Mesothelial cell of epicardium (in vitro differentiated cells): ENCODE data around the gene CAMTA1. TPM values are rescaled to one million over a fixed set of nuclear protein-coding genes. Genes with fewer than 3 reads are reported as not detected.
A peak's percentile ranks its signal among the peaks of the same experiment; 100 is the strongest.

Experiments used
- DNase-seq, 2 experiments: peaks; one replicate each; pipeline ENCODE4 v3.0.0; 2021; ENCODE audit warnings: low spot score in 2 of 2; ENCODE audit not compliant: unreplicated experiment in 2 of 2
- H3K27ac Mint-ChIP-seq: 2 replicates; pipeline ENCODE4 v1.8.0; 2021; ENCODE audit warnings: mixed read lengths
- H3K27me3 Mint-ChIP-seq: 2 replicates; pipeline ENCODE4 v1.8.0; 2021; ENCODE audit warnings: low read depth, mixed read lengths
- H3K36me3 Mint-ChIP-seq: 2 replicates; pipeline ENCODE4 v1.8.0; 2021; ENCODE audit warnings: mixed read lengths
- H3K4me1 Mint-ChIP-seq: 2 replicates; pipeline ENCODE4 v1.8.0; 2021; ENCODE audit warnings: mixed read lengths
- H3K4me3 Mint-ChIP-seq: 2 replicates; pipeline ENCODE4 v1.8.0; 2021; ENCODE audit warnings: mild to moderate bottlenecking, moderate library complexity, mixed read lengths
- H3K9me3 Mint-ChIP-seq: 2 replicates; pipeline ENCODE4 v1.8.0; 2021; ENCODE audit warnings: mixed read lengths
- total RNA-seq: library from RNA; stranded (reverse); gene quantifications from 3 replicates; pipeline ENCODE4 v1.2.1, GENCODE V29; 2021
- TF ChIP-seq, protein P1 (sequence below): fragments of 200-600 bp; sonication (generic); IDR thresholded peaks from one replicate; pipeline ENCODE4 v1.5.0; 2021; ENCODE audit warnings: antibody characterized with exemption; ENCODE audit not compliant: unreplicated experiment

Gene CAMTA1
- total RNA-seq, 1 donor from 2014 or later: 70.4 TPM

DNA sequence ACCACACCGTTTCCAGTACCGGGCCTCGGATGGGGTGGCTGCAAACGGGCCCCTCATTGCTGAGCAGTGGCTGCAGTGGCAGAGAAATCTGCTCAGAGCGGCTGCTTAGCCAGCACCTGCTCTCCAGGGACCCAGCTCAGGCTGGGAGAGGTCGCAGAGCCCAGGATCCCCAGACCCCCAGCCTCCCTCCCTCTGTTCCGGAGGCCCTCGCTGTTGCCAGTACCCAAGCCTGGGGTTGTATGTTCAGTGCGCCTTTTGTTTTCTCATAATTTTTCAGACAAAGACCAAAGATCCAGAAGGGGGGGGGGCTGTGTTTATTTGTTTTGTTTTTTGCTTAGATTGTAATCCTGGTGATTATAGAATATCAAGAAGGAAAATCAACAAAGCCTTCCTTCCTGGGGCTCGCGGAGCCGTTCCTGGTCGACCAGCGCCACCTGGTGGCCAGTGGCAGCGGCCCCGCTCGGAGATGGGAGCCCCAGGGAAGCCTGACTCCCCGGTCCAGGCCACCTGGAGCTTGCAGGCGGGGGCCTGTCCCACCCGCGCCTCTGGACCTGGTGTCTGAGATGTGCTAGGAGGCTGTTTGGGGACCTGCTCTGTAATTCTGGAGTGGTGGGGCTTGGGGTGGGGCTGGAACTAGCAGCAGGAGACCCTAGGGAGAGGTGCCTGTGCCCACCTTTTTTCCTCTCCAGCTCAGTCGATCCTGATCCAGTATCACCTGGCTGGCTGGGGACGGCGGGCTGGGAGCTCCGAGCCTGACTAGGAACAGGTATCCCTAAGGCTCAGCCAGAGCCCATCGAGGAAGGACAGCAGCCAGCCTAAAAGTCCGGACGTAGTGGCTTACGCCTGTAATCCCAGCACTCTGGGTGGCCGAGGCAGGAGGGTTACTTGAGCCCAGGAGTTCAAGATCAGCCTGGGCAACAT lies 862.0 kb downstream of the CAMTA1 start:
- Mint-ChIP-seq H3K27ac (no peak overlapping the region), H3K27me3 (peaks cover 7% of the 10 kb centered on the region), H3K36me3 (no peaks in the 10 kb centered on the region), H3K4me3 (no peak overlapping the region), H3K9me3 (no peaks in the 10 kb centered on the region), H3K4me1 (peaks cover 15% of the 10 kb centered on the region)
- DNase-seq: peak; percentile 75 to 89
- TF ChIP-seq, protein P1, sequence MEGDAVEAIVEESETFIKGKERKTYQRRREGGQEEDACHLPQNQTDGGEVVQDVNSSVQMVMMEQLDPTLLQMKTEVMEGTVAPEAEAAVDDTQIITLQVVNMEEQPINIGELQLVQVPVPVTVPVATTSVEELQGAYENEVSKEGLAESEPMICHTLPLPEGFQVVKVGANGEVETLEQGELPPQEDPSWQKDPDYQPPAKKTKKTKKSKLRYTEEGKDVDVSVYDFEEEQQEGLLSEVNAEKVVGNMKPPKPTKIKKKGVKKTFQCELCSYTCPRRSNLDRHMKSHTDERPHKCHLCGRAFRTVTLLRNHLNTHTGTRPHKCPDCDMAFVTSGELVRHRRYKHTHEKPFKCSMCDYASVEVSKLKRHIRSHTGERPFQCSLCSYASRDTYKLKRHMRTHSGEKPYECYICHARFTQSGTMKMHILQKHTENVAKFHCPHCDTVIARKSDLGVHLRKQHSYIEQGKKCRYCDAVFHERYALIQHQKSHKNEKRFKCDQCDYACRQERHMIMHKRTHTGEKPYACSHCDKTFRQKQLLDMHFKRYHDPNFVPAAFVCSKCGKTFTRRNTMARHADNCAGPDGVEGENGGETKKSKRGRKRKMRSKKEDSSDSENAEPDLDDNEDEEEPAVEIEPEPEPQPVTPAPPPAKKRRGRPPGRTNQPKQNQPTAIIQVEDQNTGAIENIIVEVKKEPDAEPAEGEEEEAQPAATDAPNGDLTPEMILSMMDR: peak; percentile 93

DNA sequence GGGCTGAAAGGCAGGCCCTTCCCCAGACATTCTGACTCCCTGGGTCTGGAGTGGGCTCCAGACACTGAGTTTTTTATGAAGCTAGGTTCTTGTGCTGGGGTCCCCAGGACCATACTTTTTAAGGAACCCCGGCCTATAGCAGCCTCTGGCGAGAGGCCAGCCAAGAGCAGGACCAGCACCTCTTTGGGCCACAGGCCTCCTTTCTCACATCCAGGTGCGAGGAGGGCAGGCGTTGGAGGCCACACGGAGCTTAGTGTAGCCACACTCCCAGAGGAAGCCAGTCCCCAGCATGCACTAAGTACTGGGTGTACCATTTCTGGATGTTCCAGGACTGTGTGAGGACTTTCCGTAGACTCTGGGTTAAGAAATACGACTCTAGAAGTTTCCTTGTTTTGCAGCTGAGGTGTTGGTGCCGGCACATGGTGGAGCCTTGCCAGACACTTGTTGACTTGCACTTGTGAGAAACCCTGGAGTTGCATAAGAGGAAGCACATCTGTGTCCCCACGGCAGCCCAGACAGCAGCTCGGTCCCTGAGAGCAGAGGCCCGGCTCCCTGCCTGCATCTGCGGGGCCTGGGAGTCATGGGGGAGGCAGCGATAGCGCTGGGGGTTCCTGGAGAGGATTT lies 863.6 kb downstream of the CAMTA1 start:
- DNase-seq: no peak
- Mint-ChIP-seq H3K4me1 (peaks cover 7% of the 10 kb centered on the region), H3K27me3 (peaks cover 7% of the 10 kb centered on the region), H3K27ac (no peak overlapping the region), H3K9me3 (no peaks in the 10 kb centered on the region), H3K36me3 (no peaks in the 10 kb centered on the region), H3K4me3 (no peak overlapping the region)
- TF ChIP-seq, protein P1: no peak

DNA sequence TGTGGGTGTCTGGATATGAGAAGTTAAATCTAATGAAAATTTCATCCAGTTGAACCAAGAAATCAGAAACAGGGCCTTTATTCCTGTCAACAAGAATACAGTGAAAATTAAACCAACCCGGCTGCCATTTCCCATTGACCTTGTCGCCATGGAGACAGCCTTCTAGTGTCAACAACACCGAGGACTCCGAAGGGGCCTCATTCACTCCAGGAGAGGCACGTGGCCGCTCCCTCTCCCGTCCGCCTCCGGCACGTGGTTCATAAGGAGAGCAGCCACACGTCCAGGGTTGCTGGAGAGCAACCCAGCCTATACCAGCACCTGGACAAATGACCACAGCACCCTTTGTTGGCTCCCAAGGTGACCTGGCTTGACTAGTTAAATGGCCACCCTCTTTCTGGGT lies 865.5 kb downstream of the CAMTA1 start:
- no peaks in the 10 kb centered on the region for H3K4me1 Mint-ChIP-seq
- no peaks in the 10 kb centered on the region for H3K36me3 Mint-ChIP-seq
- no peaks in the 10 kb centered on the region for H3K9me3 Mint-ChIP-seq
- no peak for DNase-seq
- TF ChIP-seq, protein P1: no peak
- H3K27ac Mint-ChIP-seq: no peak overlapping the region
- no peak overlapping the region for H3K4me3 Mint-ChIP-seq
- peaks cover 7% of the 10 kb centered on the region for H3K27me3 Mint-ChIP-seq

DNA sequence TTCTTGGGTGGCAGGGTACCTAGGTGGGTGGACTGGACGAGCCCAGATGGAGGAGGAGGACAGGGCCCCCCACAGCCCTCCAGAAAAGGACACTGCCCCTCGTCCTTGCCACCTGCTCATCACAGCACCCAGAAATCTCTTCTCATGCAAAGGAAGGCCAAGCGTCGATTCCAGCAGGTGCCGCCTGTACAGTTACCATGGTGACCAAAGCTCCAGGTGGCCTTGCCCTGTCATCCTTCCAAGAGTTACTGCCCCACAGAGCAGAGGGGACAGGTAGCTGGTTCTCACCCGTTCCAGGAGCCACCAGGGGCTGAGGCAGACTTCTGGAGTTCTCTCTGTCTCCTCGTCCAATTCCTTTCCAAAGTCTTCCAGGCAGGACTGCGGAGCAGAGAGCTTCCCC lies 865.9 kb downstream of the CAMTA1 start:
- Mint-ChIP-seq H3K4me3 (no peak overlapping the region), H3K27ac (no peak overlapping the region), H3K36me3 (no peaks in the 10 kb centered on the region), H3K27me3 (peaks cover 7% of the 10 kb centered on the region), H3K4me1 (no peaks in the 10 kb centered on the region), H3K9me3 (no peaks in the 10 kb centered on the region)
- TF ChIP-seq, protein P1: no peak
- DNase-seq: no peak

DNA sequence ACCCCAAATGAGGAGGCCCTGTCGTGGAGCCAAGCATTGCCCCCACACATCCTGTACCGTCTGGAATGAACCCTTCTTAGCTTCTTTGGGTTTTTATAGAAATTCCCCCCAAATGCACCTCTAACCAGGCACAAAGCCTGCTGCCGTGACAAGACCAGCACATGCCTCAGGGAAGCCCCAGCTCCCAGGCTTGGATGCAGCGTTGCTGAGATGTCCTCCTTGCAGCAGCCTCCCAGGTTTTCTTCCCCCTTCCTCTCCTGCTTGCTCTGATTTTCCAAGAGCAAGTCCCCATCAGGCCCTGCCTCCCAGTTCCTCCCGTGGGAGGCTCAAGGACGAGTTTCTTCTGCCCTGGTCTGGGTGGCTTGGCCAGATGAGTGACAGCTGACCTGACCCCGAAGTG lies 866.8 kb downstream of the CAMTA1 start:
- no peaks in the 10 kb centered on the region for H3K4me1 Mint-ChIP-seq
- TF ChIP-seq, protein P1: no peak
- no peak for DNase-seq
- no peak overlapping the region for H3K27ac Mint-ChIP-seq
- H3K27me3 Mint-ChIP-seq: peaks cover 7% of the 10 kb centered on the region
- H3K9me3 Mint-ChIP-seq: no peaks in the 10 kb centered on the region
- H3K4me3 Mint-ChIP-seq: no peak overlapping the region
- no peaks in the 10 kb centered on the region for H3K36me3 Mint-ChIP-seq
